HL-60 (cell line): ENCODE measurements around the gene BICRAL.

Experiments used
- CTCF ChIP-seq: IDR thresholded peaks from one replicate; pipeline ENCODE4 v1.5.1; 2011; ENCODE audit warnings: low read length, control low read depth, inconsistent platforms; ENCODE audit not compliant: insufficient read depth
- SPI1 ChIP-seq: IDR thresholded peaks from 2 replicates; pipeline ENCODE4 v1.6.1; 2012; ENCODE audit warnings: low read depth, mild to moderate bottlenecking, borderline replicate concordance

- TF ChIP-seq CTCF, result no peak
- no peak for TF ChIP-seq SPI1
Observed at GRCh38 chr6:42740725-42741124, 41.1 kb upstream of the BICRAL start.
